Measurements from ENCODE around the gene USP2. TPM values are rescaled to one million over a fixed set of nuclear protein-coding genes. Genes with fewer than 3 reads are reported as not detected.

USP2 gene
- total RNA-seq, 2 experiments from 2014 or later: 0.61 to 0.96 TPM

DNA sequence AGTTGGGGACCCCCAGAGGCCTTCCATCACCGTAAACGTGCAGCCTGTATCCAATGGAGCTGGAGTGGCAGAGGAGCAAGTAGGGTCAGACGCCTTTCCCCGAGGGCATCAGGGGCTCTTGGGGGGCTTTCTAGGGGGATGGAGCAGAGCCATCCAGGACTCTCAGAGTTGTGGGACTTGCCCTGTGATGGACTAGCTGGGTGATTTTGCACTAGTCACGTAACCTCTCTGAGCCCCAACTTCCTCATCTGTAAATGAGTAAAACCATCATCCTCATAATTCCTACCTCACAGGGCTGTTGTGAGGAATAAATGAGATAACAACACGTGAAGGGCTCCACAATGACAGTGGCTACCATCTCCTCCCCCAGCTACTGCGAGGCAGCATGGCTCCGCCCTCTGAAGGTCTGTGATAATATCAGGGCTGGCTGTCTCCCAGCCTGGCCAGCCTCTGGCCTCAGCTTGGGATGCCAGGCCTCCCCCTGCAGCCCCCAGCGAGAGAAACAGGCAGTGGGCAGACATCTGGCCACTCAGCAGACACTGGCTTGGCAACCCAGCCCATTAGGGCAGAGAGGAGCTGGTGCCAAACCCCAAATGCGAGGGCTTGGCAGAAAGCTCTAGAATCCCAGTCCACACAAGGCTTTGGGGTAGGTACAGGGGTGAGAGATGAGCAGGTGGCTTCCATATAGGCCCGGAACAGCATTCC, 6.7 kb downstream of the USP2 start:
- ChIA-PET CTCF (interaction anchor here (0.9 to 15.0 kb wide), 13 partner anchors 10 to 135 kb away, joined by 3 to 241 read pairs (median 4); no protein-coding TSS in a partner anchor), POLR2A (interaction anchor here (0.8 to 1.1 kb wide), 3 partner anchors 10 to 100 kb away, joined by 3 to 4 read pairs (median 3); no protein-coding TSS in a partner anchor)
- H3K27ac Mint-ChIP-seq: no peak overlapping the region
- no peaks in the 10 kb centered on the region for H3K36me3 Mint-ChIP-seq (ENCODE audit: low read depth)
- H3K27me3 Mint-ChIP-seq: peaks cover 4% of the 10 kb centered on the region
- TF ChIP-seq, protein P1, sequence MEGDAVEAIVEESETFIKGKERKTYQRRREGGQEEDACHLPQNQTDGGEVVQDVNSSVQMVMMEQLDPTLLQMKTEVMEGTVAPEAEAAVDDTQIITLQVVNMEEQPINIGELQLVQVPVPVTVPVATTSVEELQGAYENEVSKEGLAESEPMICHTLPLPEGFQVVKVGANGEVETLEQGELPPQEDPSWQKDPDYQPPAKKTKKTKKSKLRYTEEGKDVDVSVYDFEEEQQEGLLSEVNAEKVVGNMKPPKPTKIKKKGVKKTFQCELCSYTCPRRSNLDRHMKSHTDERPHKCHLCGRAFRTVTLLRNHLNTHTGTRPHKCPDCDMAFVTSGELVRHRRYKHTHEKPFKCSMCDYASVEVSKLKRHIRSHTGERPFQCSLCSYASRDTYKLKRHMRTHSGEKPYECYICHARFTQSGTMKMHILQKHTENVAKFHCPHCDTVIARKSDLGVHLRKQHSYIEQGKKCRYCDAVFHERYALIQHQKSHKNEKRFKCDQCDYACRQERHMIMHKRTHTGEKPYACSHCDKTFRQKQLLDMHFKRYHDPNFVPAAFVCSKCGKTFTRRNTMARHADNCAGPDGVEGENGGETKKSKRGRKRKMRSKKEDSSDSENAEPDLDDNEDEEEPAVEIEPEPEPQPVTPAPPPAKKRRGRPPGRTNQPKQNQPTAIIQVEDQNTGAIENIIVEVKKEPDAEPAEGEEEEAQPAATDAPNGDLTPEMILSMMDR (IDR thresholded peaks at IDR 0.05): no peak
- ATAC-seq: no peak
- no peak overlapping the region for H3K4me3 Mint-ChIP-seq
- H3K9me3 Mint-ChIP-seq: no peaks in the 10 kb centered on the region
- no peak for DNase-seq
- H3K4me1 Mint-ChIP-seq (ENCODE audit: low read depth): peaks cover 7% of the 10 kb centered on the region
- intact Hi-C loops (cut with micrococcal nuclease): no loop called here

DNA sequence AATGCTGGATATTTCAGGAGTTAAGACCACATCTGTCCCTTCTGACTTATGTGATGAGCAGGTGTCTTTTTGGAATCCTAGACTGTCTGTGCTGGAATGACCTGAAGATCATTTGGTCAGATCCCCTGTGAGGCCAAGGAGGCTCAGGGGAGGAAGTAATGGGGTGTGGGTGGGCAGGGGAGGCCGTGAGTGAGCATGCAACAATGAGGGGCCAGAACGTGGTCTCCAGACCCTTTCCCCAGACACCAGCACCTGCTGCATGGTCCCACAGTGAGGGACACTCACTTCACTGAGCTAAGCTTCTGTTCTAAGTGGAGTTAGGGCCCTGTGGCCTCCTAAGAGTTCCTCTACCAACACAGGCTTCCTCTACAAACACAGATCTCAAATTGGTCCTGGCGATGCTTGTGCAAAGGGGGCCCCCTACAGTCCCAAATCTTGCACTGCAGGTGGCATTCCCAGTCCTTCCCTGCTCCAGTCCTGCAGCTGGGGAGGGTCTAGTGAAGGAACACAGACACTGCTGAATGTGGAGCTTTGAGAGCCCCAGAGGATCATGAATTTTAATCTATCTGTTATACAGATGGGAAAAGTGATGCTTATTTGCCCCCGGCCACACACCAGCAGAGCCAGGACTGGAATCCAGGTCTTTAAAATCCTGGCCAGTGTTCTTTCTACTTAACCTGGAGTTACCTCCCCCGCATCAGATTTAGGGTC, 7.4 kb downstream of the USP2 start:
- TF ChIP-seq, protein P1 (IDR thresholded peaks at IDR 0.05): peak; percentile 91
- ATAC-seq (peak; percentile 75), DNase-seq (peak; percentile 56)
- Mint-ChIP-seq H3K9me3 (no peaks in the 10 kb centered on the region), H3K4me1 (ENCODE audit: low read depth) (peaks cover 7% of the 10 kb centered on the region), H3K4me3 (no peak overlapping the region), H3K27ac (no peak overlapping the region), H3K36me3 (ENCODE audit: low read depth) (no peaks in the 10 kb centered on the region), H3K27me3 (peaks cover 6% of the 10 kb centered on the region)
- CTCF ChIA-PET: interaction anchor here (0.7 to 15.0 kb wide), 13 partner anchors 9 to 136 kb away, joined by 3 to 241 read pairs (median 4); no protein-coding TSS in a partner anchor
- POLR2A ChIA-PET: interaction anchor here (0.8 to 1.4 kb wide), 3 partner anchors 10 to 16 kb away, joined by 3 to 4 read pairs (median 3); no protein-coding TSS in a partner anchor
- intact Hi-C loops (cut with micrococcal nuclease): no loop called here

DNA sequence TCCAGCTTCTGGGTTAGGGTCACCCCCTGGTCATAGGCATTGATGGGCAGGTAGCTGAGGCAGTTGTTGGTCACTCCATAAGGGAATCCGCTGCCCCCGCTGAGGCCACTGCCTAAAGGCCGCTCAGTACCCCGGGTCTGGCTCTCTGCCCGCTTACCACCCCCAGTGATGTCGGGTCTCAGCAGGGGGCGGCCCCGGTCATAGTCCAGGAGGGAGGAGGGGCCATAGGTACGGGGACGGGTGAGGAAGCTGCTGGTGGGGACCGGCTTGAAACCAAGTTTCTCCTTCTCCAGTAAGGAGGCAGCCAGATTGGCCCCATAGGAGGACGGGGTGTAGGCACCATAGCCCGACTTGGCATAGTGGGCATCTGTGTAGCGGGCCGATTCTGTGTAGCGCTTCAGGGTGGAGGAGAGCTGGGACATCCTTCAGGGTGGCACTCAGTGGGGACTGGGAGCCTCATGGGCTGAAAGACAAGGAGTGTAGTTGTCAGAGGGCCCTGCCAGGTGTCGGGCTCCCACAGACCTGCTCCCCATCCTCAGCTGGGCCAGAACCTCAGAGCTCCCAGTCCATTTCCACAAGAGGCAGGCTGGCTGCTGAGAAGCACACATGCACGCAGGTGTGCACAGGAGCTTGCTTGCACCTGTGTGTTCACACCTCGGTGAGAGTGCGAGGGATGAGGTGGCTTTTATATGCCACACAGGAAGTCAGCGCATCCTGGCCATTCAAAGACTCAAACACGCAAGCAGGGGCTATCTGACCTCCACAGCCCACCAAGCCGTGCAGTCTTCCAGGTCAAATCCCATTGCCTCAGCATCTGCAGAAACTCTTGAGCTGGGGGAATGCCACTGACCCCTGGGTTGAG, 8.2 kb downstream of the USP2 start:
- no peak overlapping the region for H3K4me3 Mint-ChIP-seq
- ATAC-seq (no peak), DNase-seq (peak; percentile 21)
- ChIA-PET CTCF (interaction anchor here (0.7 to 15.0 kb wide), 10 partner anchors 9 to 136 kb away, joined by 3 to 241 read pairs (median 4); partner anchors contain the start of gene C1QTNF5), POLR2A (interaction anchor here (0.8 to 1.4 kb wide), 2 partner anchors 8 to 11 kb away, joined by 4 read pairs; partner anchors contain the start of gene USP2)
- H3K36me3 Mint-ChIP-seq (ENCODE audit: low read depth): no peaks in the 10 kb centered on the region
- H3K27ac Mint-ChIP-seq: no peak overlapping the region
- H3K4me1 Mint-ChIP-seq (ENCODE audit: low read depth): peaks cover 7% of the 10 kb centered on the region
- intact Hi-C loops (cut with micrococcal nuclease): no loop called here
- no peaks in the 10 kb centered on the region for H3K9me3 Mint-ChIP-seq
- H3K27me3 Mint-ChIP-seq: peaks cover 6% of the 10 kb centered on the region
- TF ChIP-seq, protein P1 (IDR thresholded peaks at IDR 0.05): no peak

DNA sequence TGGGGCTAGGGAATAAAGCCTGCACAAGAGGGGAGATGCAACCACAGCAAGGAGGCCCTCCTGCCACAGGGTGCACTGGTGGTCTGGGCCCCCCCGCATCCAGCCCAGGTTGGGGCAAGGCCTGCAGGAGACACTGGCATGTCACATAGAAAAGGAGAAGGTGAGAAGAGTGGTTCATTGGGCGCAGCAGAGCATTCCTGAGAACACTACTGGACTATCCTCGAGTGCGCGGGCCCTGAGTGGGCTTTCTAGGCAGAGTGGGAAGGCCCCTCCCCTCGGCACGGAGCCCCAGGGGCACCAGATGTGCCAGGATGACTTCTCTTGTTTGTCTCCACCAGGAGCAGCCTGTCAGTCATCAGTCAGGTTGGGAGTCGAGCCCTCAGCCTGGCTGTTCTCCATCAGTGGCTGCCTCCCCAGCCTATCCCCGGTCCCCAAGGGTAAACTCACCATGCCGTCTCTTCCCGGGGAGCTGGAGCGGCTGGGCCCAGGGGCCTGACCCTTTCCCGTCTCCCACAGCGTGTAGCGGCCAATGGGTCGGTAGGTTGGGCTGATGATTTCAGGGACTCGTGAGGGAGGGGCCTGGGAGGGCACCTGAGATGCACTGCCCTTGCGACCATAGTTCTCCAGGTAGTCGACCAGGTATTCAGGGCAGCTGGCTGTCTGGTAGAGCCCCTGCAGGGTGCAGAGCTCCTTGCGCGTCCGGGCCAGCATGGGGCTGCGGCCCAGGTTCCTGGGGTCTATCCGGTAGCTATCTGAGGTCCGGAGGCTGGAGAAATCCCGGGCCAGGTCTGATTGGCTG, 9.0 kb downstream of the USP2 start:
- Mint-ChIP-seq H3K36me3 (ENCODE audit: low read depth) (no peaks in the 10 kb centered on the region), H3K4me1 (ENCODE audit: low read depth) (peaks cover 7% of the 10 kb centered on the region), H3K27ac (no peak overlapping the region), H3K9me3 (no peaks in the 10 kb centered on the region), H3K4me3 (no peak overlapping the region), H3K27me3 (peaks cover 10% of the 10 kb centered on the region)
- intact Hi-C loops (cut with micrococcal nuclease): no loop called here
- CTCF ChIA-PET: interaction anchor here (1.2 to 15.0 kb wide), 5 partner anchors 13 to 103 kb away, joined by 3 to 241 read pairs (median 30); partner anchors contain the start of gene C1QTNF5
- DNase-seq (no peak), ATAC-seq (no peak)
- TF ChIP-seq, protein P1 (IDR thresholded peaks at IDR 0.05): no peak
- POLR2A ChIA-PET: interaction anchor here (0.8 to 1.4 kb wide), 2 partner anchors 9 to 10 kb away, joined by 4 read pairs; partner anchors contain the start of gene USP2
